ENCODE data around the gene SPEM2. TPM values are rescaled to one million over a fixed set of nuclear protein-coding genes. Genes with fewer than 3 reads are reported as not detected.

Gene SPEM2
- total RNA-seq, 1 donor = not detected

GRCh38 chr17:7409716-7410115 is 15.7 kb upstream of the SPEM2 start:
- H3K9me3 ChIP-seq (ENCODE audit: low read depth, low read length) = no peaks in the 10 kb centered on the region
- peaks cover 8% of the 10 kb centered on the region for H3K4me1 ChIP-seq (ENCODE audit: insufficient read depth, low read length)
- H3K27me3 ChIP-seq (ENCODE audit: insufficient read depth, low read length) = peaks cover 2% of the 10 kb centered on the region
- no peak overlapping the region for H3K4me3 ChIP-seq (ENCODE audit: low read length)

DNA sequence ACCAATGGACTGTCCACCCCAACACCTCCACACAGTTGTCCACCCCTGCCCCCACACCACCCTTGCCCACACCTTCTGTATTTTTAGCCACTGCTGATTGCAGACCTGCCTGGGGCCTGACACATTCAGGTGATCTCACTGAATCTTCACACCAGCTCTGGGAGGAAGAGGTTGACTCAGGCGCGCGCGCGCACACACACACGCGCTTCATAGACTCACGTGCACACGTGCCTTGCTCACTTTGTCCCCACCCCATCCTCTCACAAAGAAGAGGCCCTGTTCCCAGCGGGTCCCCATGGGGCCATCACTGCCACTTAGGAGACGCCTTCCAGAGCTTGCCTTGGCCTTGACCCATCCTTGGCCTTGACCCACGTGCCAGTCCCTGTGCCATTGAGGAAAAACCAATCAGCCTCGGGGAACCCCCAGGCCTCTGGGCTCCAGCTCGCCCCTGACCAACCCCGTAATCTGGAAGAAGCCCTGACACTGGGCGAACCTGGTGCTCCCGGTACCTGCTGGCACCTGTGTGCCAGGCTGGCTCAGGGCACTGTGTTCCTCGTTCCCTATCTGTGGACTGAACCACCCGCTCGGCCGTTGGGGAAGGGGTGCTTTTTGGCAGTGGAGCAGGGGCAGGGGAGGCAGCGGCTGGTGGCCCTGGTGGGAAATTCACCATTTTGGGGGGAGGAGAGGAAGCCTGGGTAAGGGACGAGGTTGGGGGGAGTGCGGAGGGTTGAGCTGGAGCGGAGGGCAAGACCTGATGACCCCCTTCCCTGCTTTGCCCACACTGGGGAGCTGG is 14.6 kb upstream of the SPEM2 start:
- no peaks in the 10 kb centered on the region for H3K9me3 ChIP-seq (ENCODE audit: low read depth, low read length)
- no peaks in the 10 kb centered on the region for H3K4me1 ChIP-seq (ENCODE audit: insufficient read depth, low read length)
- H3K4me3 ChIP-seq (ENCODE audit: low read length) = no peak overlapping the region
- H3K27me3 ChIP-seq (ENCODE audit: insufficient read depth, low read length) = peaks cover under 1% of the 10 kb centered on the region

DNA sequence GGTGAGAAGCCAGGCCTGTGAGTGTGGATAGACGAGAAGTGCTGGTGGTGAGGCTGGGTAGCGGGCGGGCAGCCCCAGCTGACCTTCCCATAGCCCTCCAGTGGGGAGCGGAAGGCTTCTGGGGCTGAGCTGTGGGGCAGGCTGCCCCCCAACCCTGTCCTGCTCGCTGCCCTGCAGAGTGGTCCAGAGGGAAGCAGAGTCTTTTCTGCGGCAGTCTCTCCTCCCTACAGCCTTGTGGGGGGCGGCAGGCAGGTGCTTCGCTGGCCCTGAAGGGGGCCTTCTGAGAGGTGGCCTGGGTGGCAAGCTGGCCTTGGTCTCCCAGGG is 14.0 kb upstream of the SPEM2 start:
- no peaks in the 10 kb centered on the region for H3K9me3 ChIP-seq (ENCODE audit: low read depth, low read length)

DNA sequence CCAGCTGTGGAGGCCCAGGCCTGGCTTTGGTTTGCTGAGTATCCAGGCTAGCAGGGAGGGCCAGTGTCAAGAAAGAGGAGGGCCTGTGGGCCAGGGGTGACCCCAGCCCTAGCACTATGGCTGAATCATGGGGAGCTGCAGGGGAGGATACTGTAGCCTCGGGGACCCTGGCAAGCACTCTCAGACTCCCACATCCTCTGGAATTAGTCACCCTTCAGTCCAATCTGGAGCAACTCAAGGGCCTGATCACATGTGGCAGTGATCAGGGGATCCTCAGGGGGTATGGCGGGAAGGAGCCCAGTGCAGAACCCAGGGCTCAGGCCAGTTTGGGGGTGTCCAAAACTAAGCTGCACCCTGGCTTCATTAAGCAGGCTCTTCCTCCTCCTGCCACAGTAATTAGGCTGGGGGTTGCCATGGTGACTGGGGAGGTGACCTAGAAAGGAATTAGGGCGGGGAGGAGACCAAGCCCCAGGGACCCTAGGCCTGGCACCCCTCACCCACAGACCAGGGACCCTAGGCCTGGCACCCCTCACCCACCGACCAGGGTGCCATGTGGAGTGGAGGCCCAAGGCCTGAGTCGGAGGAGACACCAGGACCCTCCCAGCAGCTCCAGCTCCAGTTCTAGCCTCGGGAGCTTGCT is 11.9 kb upstream of the SPEM2 start:
- H3K4me3 ChIP-seq (ENCODE audit: low read length) = no peak overlapping the region
- H3K9me3 ChIP-seq (ENCODE audit: low read depth, low read length) = no peaks in the 10 kb centered on the region
- no peaks in the 10 kb centered on the region for H3K4me1 ChIP-seq (ENCODE audit: insufficient read depth, low read length)
- H3K27me3 ChIP-seq (ENCODE audit: insufficient read depth, low read length) = no peaks in the 10 kb centered on the region

More for the DNA sequence above, 14.0 kb upstream of the SPEM2 start:
- Histone ChIP-seq H3K27me3 (ENCODE audit: insufficient read depth, low read length) (no peaks in the 10 kb centered on the region), H3K4me3 (ENCODE audit: low read length) (no peak overlapping the region), H3K4me1 (ENCODE audit: insufficient read depth, low read length) (no peaks in the 10 kb centered on the region)

GRCh38 chr17:7414837-7415236 is 10.6 kb upstream of the SPEM2 start:
- H3K4me3 ChIP-seq (ENCODE audit: low read length) = no peak overlapping the region
- no peaks in the 10 kb centered on the region for H3K9me3 ChIP-seq (ENCODE audit: low read depth, low read length)
- no peaks in the 10 kb centered on the region for H3K27me3 ChIP-seq (ENCODE audit: insufficient read depth, low read length)
- H3K4me1 ChIP-seq (ENCODE audit: insufficient read depth, low read length) = no peaks in the 10 kb centered on the region

DNA sequence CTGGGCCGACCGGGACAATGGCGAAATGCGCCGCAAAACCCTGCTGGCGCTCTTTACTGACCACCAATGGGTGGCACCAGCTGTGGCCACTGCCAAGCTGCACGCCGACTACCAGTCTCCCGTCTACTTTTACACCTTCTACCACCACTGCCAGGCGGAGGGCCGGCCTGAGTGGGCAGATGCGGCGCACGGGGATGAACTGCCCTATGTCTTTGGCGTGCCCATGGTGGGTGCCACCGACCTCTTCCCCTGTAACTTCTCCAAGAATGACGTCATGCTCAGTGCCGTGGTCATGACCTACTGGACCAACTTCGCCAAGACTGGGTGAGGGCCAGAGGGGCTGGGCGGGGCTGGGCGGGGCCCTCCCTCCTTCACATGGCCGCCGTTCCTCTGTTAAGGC is 9.6 kb upstream of the SPEM2 start:
- no peaks in the 10 kb centered on the region for H3K27me3 ChIP-seq (ENCODE audit: insufficient read depth, low read length)
- no peak overlapping the region for H3K4me3 ChIP-seq (ENCODE audit: low read length)
- no peaks in the 10 kb centered on the region for H3K9me3 ChIP-seq (ENCODE audit: low read depth, low read length)
- H3K4me1 ChIP-seq (ENCODE audit: insufficient read depth, low read length) = no peaks in the 10 kb centered on the region

- H3K4me1 ChIP-seq (ENCODE audit: insufficient read depth, low read length) = no peaks in the 10 kb centered on the region
- no peaks in the 10 kb centered on the region for H3K27me3 ChIP-seq (ENCODE audit: insufficient read depth, low read length)
- H3K9me3 ChIP-seq (ENCODE audit: low read depth, low read length) = no peaks in the 10 kb centered on the region
- no peak overlapping the region for H3K4me3 ChIP-seq (ENCODE audit: low read length)
Measured at GRCh38 chr17:7416323-7416722, 9.1 kb upstream of the SPEM2 start.

DNA sequence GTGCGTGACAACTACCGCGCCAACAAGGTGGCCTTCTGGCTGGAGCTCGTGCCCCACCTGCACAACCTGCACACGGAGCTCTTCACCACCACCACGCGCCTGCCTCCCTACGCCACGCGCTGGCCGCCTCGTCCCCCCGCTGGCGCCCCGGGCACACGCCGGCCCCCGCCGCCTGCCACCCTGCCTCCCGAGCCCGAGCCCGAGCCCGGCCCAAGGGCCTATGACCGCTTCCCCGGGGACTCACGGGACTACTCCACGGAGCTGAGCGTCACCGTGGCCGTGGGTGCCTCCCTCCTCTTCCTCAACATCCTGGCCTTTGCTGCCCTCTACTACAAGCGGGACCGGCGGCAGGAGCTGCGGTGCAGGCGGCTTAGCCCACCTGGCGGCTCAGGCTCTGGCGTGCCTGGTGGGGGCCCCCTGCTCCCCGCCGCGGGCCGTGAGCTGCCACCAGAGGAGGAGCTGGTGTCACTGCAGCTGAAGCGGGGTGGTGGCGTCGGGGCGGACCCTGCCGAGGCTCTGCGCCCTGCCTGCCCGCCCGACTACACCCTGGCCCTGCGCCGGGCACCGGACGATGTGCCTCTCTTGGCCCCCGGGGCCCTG is 8.3 kb upstream of the SPEM2 start:
- H3K27me3 ChIP-seq (ENCODE audit: insufficient read depth, low read length) = no peaks in the 10 kb centered on the region
- H3K4me1 ChIP-seq (ENCODE audit: insufficient read depth, low read length) = no peaks in the 10 kb centered on the region
- H3K4me3 ChIP-seq (ENCODE audit: low read length) = no peak overlapping the region
- H3K9me3 ChIP-seq (ENCODE audit: low read depth, low read length) = no peaks in the 10 kb centered on the region

GRCh38 chr17:7418472-7419152 is 6.8 kb upstream of the SPEM2 start:
- Histone ChIP-seq H3K27me3 (ENCODE audit: insufficient read depth, low read length) (no peaks in the 10 kb centered on the region), H3K4me1 (ENCODE audit: insufficient read depth, low read length) (no peaks in the 10 kb centered on the region), H3K9me3 (ENCODE audit: low read depth, low read length) (no peaks in the 10 kb centered on the region), H3K4me3 (ENCODE audit: low read length) (no peak overlapping the region)

DNA sequence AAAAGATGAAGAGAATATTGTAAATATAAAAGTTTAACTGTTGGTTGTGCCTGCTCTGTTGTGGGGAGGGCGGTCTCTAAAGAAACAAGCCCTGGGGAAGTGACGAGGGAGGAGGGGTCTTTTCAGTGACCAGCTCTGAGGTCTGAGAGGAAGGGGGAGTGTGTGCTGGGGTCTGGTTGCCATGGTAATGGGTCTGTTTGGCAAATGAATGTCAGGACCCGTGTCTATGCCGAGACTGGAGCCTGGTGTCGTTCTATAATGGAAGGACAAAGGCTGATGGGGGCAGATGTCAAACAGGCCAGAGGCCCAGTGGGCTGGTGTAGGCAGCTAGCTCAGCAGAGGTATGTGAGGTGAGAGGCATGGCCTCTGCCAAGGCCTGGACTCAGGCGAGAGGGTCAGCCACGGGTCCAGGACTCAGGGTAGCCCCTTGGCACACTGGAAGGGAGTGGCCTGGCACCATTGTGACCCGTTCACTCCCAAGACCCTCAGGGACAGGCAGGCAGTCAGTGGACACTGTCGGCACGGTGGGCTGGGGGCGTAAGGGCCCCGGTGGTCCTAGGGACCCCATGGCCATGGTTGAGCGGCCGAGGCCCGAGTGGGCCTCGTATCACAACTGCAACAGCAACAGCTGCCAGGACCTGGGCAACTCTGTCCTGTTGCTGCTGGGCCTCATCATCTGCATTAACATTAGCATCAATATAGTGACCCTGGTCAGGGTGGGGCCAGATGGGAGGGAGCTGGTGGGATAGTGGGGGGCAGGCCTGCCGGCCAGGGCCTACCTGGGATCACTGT is 5.4 kb upstream of the SPEM2 start, which contains the start of gene SPEM1:
Gene SPEM1, plus strand, starts transcription at position 506 of the 792 bp plus-strand sequence. Its CDS starts 61 bp downstream, at position 567.
- Histone ChIP-seq H3K4me1 (ENCODE audit: insufficient read depth, low read length) (no peaks in the 10 kb centered on the region), H3K27me3 (ENCODE audit: insufficient read depth, low read length) (no peaks in the 10 kb centered on the region), H3K4me3 (ENCODE audit: low read length) (no peak within 1 kb of the TSS), H3K9me3 (ENCODE audit: low read depth, low read length) (no peaks in the 10 kb centered on the region)

DNA sequence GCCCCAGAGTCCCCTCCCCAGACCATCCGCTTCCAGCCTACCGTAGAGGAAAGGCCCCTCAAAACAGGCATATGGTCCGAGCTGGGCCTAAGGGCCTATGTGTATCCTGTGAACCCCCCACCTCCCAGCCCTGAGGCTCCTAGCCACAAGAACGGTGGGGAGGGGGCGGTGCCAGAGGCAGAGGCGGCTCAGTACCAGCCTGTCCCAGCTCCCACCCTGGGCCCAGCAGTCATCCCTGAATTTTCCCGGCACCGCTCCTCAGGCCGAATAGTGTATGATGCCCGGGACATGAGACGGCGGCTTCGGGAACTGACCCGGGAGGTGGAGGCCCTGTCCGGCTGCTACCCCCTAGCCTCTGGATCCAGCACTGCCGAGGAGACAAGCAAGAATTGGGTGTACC is 4.2 kb upstream of the SPEM2 start:
- Histone ChIP-seq H3K27me3 (ENCODE audit: insufficient read depth, low read length) (no peaks in the 10 kb centered on the region), H3K9me3 (ENCODE audit: low read depth, low read length) (no peaks in the 10 kb centered on the region), H3K4me1 (ENCODE audit: insufficient read depth, low read length) (no peaks in the 10 kb centered on the region), H3K4me3 (ENCODE audit: low read length) (no peak overlapping the region)

DNA sequence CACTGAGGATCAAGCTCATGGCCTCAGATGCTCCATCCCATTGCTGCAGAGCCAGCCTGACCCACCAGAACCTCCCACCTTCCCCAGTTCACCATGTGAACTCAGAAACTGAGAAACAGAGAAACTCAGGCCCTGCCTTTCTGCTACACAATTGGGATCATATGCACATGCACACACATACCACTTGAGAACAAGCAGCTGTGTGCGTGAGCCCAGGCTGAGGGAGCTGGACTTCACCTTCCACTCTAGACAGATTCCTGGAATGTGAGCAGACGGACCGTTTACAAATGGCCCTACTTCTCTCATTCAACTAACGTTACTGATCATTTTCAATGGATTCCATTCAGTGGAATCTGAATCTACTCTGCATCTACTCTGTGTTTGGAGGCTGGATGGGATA is 1.7 kb upstream of the SPEM2 start:
- Histone ChIP-seq H3K4me1 (ENCODE audit: insufficient read depth, low read length) (no peaks in the 10 kb centered on the region), H3K4me3 (ENCODE audit: low read length) (no peak overlapping the region), H3K9me3 (ENCODE audit: low read depth, low read length) (no peaks in the 10 kb centered on the region), H3K27me3 (ENCODE audit: insufficient read depth, low read length) (no peaks in the 10 kb centered on the region)

- H3K27me3 ChIP-seq (ENCODE audit: insufficient read depth, low read length) = no peaks in the 10 kb centered on the region
- H3K4me1 ChIP-seq (ENCODE audit: insufficient read depth, low read length) = no peaks in the 10 kb centered on the region
- H3K4me3 ChIP-seq (ENCODE audit: low read length) = no peak overlapping the region
- H3K9me3 ChIP-seq (ENCODE audit: low read depth, low read length) = no peaks in the 10 kb centered on the region
Measured at GRCh38 chr17:7425756-7426155, 340 bp downstream of the SPEM2 start.

DNA sequence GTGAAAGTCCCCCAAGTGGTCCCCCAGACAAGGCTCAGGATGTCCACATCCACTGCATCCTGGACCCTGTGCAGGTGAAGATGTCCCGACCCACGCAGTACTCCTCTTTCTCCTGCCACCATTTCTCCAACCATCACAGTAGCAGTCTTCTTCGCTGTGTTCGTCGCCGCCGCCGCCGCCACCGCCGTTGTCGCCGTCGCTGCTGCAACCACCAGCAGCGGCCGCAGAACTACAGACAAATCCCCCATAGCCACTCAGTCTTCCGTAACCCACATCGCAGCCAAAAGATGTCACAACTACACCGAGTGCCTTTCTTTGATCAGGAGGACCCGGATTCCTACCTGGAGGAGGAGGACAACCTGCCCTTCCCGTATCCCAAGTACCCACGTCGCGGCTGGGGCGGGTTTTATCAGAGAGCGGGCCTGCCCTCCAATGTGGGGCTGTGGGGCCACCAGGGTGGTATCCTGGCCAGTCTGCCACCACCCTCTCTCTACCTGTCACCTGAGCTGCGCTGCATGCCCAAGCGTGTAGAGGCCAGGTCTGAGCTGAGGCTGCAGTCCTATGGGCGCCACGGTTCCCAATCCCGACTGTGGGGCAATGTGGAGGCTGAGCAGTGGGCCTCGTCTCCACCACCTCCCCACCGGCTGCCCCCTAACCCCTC is 917 bp downstream of the SPEM2 start:
- Histone ChIP-seq H3K27me3 (ENCODE audit: insufficient read depth, low read length) (no peaks in the 10 kb centered on the region), H3K4me1 (ENCODE audit: insufficient read depth, low read length) (no peaks in the 10 kb centered on the region), H3K4me3 (ENCODE audit: low read length) (no peak overlapping the region), H3K9me3 (ENCODE audit: low read depth, low read length) (no peaks in the 10 kb centered on the region)
